LNCAP (cell line): Measurements from ENCODE around the gene MAN1C1.

Source experiments
- TF ChIP-seq, protein P1 (sequence below): fragments of 450-650 bp; IDR thresholded peaks from 2 replicates; pipeline ENCODE4 v1.5.1; 2017; ENCODE audit warnings: mild to moderate bottlenecking

Gene MAN1C1

DNA sequence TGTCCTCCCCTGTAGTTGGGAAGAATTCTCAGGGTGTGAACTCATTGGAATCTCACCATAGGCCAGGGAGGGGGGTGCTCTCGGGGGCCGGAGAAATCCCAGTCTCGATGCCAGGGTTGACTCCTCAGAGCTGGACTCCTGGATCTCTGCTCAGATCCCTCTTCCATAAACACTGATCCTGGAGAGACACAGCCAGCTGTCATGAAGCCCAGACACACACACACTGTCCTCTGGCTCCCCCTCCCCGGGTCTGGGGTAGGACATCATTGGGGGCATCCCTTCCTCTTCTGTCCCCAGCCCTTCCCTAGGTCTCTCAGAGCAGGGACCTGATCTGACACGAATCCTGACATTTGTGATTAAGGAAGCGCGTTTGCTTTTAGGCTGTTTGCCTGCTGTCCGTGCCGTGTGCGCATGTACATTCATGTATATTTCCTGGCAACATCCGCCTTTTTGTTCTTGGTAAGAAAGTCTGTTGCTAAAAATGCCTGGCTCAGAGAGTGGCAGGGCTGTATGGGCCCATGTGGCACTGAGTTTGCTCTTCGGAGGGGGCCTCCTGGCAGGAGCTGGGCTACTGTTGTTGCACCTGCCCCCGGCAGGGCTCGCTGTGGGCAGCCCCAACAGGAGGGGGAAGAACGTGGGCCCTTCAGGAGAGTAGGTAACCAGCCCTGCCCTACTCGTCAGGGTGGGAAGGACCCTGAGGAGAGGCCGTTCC, 138.0 kb downstream of the MAN1C1 start:
- TF ChIP-seq, protein P1, sequence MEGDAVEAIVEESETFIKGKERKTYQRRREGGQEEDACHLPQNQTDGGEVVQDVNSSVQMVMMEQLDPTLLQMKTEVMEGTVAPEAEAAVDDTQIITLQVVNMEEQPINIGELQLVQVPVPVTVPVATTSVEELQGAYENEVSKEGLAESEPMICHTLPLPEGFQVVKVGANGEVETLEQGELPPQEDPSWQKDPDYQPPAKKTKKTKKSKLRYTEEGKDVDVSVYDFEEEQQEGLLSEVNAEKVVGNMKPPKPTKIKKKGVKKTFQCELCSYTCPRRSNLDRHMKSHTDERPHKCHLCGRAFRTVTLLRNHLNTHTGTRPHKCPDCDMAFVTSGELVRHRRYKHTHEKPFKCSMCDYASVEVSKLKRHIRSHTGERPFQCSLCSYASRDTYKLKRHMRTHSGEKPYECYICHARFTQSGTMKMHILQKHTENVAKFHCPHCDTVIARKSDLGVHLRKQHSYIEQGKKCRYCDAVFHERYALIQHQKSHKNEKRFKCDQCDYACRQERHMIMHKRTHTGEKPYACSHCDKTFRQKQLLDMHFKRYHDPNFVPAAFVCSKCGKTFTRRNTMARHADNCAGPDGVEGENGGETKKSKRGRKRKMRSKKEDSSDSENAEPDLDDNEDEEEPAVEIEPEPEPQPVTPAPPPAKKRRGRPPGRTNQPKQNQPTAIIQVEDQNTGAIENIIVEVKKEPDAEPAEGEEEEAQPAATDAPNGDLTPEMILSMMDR, result no peak

DNA sequence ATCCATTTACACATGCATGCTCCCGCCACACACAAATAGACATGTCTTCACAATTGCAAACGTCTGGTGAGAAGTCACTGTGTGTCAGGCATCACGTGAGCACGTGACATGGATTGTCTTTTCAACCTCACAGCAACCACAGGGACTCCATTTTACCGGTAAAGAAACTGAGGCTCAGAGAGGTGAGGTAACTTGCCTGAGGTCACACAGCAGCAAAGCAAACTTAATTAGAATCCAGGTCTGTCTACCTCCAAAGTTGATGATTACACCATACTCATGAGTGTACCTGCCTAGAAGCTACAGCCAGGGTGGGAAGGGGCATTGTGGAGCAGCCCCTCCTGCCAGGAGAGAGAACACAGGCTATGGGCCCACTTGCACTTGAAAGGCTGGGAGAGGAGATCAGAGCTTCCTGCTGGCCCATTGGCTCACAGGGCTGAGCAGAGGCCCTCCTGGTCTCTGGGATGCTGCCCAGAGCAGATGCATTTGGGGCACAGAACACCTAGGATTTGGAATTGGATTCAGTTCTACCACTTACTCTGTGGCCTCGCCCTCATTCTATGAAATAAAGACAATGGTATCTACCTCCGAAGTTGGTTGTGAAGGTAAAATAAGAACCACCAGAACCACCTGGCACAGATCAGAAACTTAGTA, 139.0 kb downstream of the MAN1C1 start:
- TF ChIP-seq, protein P1, result no peak

DNA sequence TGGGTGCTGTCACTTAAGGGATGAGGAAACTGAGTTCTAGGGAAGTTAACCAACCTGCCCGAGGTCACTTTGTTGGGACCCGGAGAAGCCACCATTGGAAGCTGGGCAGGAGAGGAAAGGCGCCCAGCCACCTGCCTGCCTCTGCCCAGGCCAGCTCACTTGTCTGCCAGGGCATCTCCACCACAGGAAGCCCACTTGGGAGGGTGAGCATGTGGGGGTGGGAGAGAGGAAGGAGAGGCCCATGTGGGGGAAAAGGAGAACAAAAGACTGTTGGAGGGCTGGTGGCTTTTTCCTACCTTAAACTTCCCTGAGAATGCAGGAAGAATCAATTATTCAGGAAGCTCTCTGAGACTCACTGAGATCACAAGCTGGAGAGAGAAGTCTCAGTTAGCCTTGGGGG, 139.6 kb downstream of the MAN1C1 start:
- TF ChIP-seq, protein P1, result no peak

DNA sequence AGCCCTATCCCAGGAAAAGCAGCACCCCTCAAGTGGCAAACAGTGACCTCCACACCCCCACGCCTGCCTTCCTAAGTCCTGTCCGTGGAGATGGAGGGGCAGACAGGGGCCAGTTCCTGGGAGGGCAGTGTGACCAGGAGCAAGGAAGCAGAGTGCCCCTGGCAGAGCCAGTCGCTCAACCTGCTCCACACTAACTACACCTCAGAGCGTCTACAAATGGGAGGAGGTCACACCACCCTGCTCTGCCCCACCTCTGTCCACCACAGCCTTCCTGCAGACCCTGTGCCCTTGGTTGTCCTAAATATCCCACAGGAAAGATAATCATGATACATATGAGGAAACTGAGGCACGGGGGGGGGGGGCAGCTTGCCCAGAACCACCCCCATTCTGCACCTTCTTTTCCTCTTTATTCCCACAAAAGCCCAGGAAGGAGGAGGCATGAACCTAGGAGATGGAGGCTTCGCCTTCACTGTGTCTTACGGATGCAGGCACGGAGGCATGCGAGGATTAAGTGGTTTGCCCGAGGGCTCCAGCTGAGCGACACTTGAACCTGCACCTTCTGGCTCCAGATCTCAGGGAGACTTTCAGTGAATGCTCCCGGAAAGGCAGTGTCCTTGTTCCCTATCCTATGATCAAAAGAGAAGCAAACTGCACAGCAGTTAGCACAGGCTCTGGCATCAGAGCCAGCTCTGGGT, 140.7 kb downstream of the MAN1C1 start:
- TF ChIP-seq, protein P1, result no peak

DNA sequence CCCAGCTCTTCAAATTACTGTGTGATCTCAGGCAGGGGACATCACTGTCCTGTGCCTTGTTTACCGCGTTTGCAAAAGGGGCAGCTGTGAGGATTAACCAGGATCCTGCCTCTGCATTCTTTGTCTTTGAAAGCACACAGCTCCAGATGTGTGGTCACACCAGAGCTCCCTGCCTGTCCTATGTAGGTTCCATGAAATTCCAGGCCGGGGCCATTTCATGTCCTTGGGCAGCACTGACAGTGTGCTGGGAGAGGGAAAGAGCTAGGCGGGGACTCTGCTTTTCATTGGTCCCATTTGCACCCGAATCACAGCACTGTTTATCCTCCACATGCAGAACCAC, 141.2 kb downstream of the MAN1C1 start:
- TF ChIP-seq, protein P1, result no peak

DNA sequence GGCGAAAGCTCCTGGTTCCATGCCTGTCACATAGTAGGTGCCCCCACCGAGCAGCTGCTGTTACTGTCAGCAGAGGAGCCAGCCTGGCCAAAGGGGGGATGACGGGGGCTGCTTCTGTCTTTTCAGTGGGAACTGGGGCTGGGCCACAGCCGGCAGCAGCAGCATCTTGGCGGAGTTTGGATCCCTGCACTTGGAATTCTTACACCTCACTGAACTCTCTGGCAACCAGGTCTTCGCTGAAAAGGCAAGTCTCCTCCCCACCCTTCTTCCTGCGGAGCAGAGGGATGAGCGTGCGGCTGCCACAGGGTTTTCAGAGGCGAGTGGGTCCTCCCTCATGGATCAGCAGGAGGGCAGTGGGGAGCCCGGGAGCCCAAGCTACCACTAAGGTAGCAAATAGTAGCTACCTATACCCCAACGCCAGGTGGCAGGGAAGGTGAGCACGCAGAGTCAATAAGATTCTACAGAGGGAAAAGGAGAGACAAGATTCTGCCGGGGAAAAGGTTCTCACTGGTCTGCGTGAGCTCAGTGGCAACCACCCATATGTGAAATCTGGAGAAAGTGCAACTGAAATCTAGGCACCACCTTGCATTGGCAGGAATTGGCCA, 142.0 kb downstream of the MAN1C1 start:
- TF ChIP-seq, protein P1, result no peak

DNA sequence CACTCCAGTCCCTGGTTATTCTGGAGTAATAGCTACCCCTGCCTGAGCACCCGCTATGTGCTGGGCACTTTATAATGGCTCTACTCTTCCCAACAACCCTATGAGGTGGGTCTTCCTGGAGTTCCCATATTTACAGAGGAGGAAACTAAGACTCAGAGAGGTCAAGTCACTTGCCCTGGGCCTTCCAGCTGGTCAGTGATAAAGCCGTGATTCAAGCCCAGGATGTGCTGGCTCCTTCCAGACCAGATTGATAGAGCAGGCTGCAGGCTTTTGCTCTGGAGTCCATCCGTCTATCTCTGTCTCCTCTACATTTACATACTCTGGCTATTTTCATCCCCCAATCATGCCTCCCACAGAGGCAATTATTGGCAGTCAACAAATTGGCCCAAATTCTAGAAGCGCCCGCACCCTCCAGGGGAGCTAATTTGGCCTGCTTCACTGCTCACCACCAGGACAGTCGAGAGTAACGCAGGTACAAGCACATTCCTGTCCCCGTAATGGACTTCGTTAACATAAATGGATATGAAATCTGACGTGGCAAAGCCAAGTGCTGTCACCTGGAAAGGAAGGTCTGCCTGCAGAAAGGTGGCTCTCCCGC, 143.6 kb downstream of the MAN1C1 start:
- TF ChIP-seq, protein P1, result no peak
